ENCODE measurements around the gene HOOK1. TPM values are rescaled to one million over a fixed set of nuclear protein-coding genes. Genes with fewer than 3 reads are reported as not detected.

The HOOK1 gene
- polyA plus RNA-seq, 3 donors: not detected

GRCh38 chr1:59856725-59857338 is 42.1 kb downstream of the HOOK1 start:
- WGBS (ENCODE audit: insufficient coverage): 100% methylated on average over 4 of the region's 4 CpGs
- Histone ChIP-seq H3K9me3 (replicated peaks in 1 of 2; ENCODE audit: control insufficient read depth in 1 of 2, insufficient read depth in 1 of 2, low read length in 2 of 2) (no peaks in the 10 kb centered on the region), H3K27ac (ENCODE audit: low read depth in 1 of 2, low read length in 2 of 2) (no peak overlapping the region), H3K4me1 (ENCODE audit: control insufficient read depth in 1 of 2, insufficient read depth in 2 of 2, low read length in 2 of 2) (no peaks in the 10 kb centered on the region), H3K36me3 (replicated peaks in 1 of 2; ENCODE audit: control insufficient read depth in 1 of 2, insufficient read depth in 2 of 2, low read length in 2 of 2) (no peaks in the 10 kb centered on the region), H2AFZ (ENCODE audit: insufficient read depth, low read depth, low read length, poor library complexity, severe bottlenecking) (no peak overlapping the region), H3K4me2 (replicated peaks; ENCODE audit: extremely low read depth, low read length, poor library complexity, severe bottlenecking) (no peak overlapping the region), H3K79me2 (ENCODE audit: insufficient read depth, low read length) (no peaks in the 10 kb centered on the region), H3K4me3 (replicated peaks in 1 of 3; ENCODE audit: low read depth in 2 of 3, low read length in 3 of 3) (no peak overlapping the region), H4K20me1 (ENCODE audit: insufficient read depth, low read length) (no peaks in the 10 kb centered on the region), H3K27me3 (ENCODE audit: control insufficient read depth in 2 of 2, insufficient read depth in 2 of 2, low read length in 2 of 2) (no peaks in the 10 kb centered on the region), H3K9ac (ENCODE audit: insufficient read depth, low read length, poor library complexity, severe bottlenecking) (no peak overlapping the region)
- Mint-ChIP-seq H3K27ac (no peak overlapping the region), H3K4me1 (no peaks in the 10 kb centered on the region), H3K4me3 (no peak overlapping the region), H3K9me3 (peaks cover 0 to 5% (median 2%) of the 10 kb centered on the region in 7 donors), H3K36me3 (no peaks in the 10 kb centered on the region), H3K27me3 (ENCODE audit: low read depth in 3 of 3) (no peaks in the 10 kb centered on the region)
- intact Hi-C loops (cut with micrococcal nuclease): no loop called here
- no peak for DNase-seq
- TF ChIP-seq CTCF (IDR thresholded peaks at IDR 0.05): no peak

- no peaks in the 10 kb centered on the region for H3K4me1 ChIP-seq (ENCODE audit: control insufficient read depth in 1 of 2, insufficient read depth in 2 of 2, low read length in 2 of 2)
- no peak for DNase-seq
- no peaks in the 10 kb centered on the region for H3K79me2 ChIP-seq (ENCODE audit: insufficient read depth, low read length)
- Mint-ChIP-seq H3K36me3 (no peaks in the 10 kb centered on the region), H3K4me1 (no peaks in the 10 kb centered on the region), H3K9me3 (peaks cover 0 to 5% (median 2%) of the 10 kb centered on the region in 7 donors), H3K4me3 (no peak overlapping the region), H3K27ac (no peak overlapping the region), H3K27me3 (ENCODE audit: low read depth in 3 of 3) (no peaks in the 10 kb centered on the region)
- no peak overlapping the region for H3K4me2 ChIP-seq (replicated peaks; ENCODE audit: extremely low read depth, low read length, poor library complexity, severe bottlenecking)
- intact Hi-C loops (cut with micrococcal nuclease): no loop called here
- H3K27me3 ChIP-seq (ENCODE audit: control insufficient read depth in 2 of 2, insufficient read depth in 2 of 2, low read length in 2 of 2): no peaks in the 10 kb centered on the region
- H2AFZ ChIP-seq (ENCODE audit: insufficient read depth, low read depth, low read length, poor library complexity, severe bottlenecking): no peak overlapping the region
- H4K20me1 ChIP-seq (ENCODE audit: insufficient read depth, low read length): no peaks in the 10 kb centered on the region
- H3K27ac ChIP-seq (ENCODE audit: low read depth in 1 of 2, low read length in 2 of 2): no peak overlapping the region
- WGBS (ENCODE audit: insufficient coverage): no CpG with 5 or more reads among the region's 5 CpGs
- no peaks in the 10 kb centered on the region for H3K36me3 ChIP-seq (replicated peaks in 1 of 2; ENCODE audit: control insufficient read depth in 1 of 2, insufficient read depth in 2 of 2, low read length in 2 of 2)
- TF ChIP-seq CTCF (IDR thresholded peaks at IDR 0.05): no peak
- no peak overlapping the region for H3K9ac ChIP-seq (ENCODE audit: insufficient read depth, low read length, poor library complexity, severe bottlenecking)
- no peaks in the 10 kb centered on the region for H3K9me3 ChIP-seq (replicated peaks in 1 of 2; ENCODE audit: control insufficient read depth in 1 of 2, insufficient read depth in 1 of 2, low read length in 2 of 2)
- H3K4me3 ChIP-seq (replicated peaks in 1 of 3; ENCODE audit: low read depth in 2 of 3, low read length in 3 of 3): no peak overlapping the region
These were observed 43.1 kb downstream of the HOOK1 start for GRCh38 chr1:59857679-59858354.
